CD14-positive monocyte (primary cell): ENCODE measurements around the gene MRPL36. TPM values are rescaled to one million over a fixed set of nuclear protein-coding genes. Genes with fewer than 3 reads are reported as not detected.

Experiments used
- DNase-seq, 3 donors: peaks; one replicate each; pipeline ENCODE4 v3.0.0-alpha.2; 2011 to 2022
- H2AFZ ChIP-seq: 2 replicates; pipeline ENCODE4 v1.6.0; 2012; ENCODE audit warnings: mild to moderate bottlenecking, low read depth, low read length, inconsistent platforms; ENCODE audit not compliant: insufficient read depth, poor library complexity, severe bottlenecking
- H3K27ac ChIP-seq, 2 donors: 1 replicate in 1 of 2; 2 replicates in 1 of 2; pipeline ENCODE4 v1.5.1; 2012 to 2013; ENCODE audit warnings: low read length in 2 of 2, control low read depth in 1 of 2, inconsistent platforms in 1 of 2, low read depth in 1 of 2, mild to moderate bottlenecking in 1 of 2
- H3K27me3 ChIP-seq, 2 donors: one replicate each; pipeline versions ENCODE4 v1.6.0 to v1.6.1; 2011 to 2013; ENCODE audit warnings: low read length in 2 of 2; ENCODE audit not compliant: control insufficient read depth in 2 of 2, insufficient read depth in 2 of 2
- H3K36me3 ChIP-seq, 2 donors: replicated peaks in 1 of 2; 1 replicate in 1 of 2; 2 replicates in 1 of 2; pipeline versions ENCODE4 v1.5.1 to v1.6.1; 2012 to 2013; ENCODE audit warnings: low read length in 2 of 2, control low read depth in 1 of 2, inconsistent platforms in 1 of 2, mild to moderate bottlenecking in 1 of 2; ENCODE audit not compliant: insufficient read depth in 2 of 2, control insufficient read depth in 1 of 2
- H3K4me1 ChIP-seq, 2 donors: 1 replicate in 1 of 2; 2 replicates in 1 of 2; pipeline versions ENCODE4 v1.5.1 to v1.6.1; 2012 to 2013; ENCODE audit warnings: low read length in 2 of 2, control low read depth in 1 of 2, inconsistent platforms in 1 of 2, mild to moderate bottlenecking in 1 of 2, moderate library complexity in 1 of 2; ENCODE audit not compliant: insufficient read depth in 2 of 2, control insufficient read depth in 1 of 2
- H3K4me2 ChIP-seq: replicated peaks from 2 replicates; pipeline ENCODE3; 2012; ENCODE audit warnings: low read length, moderate library complexity, mild to moderate bottlenecking; ENCODE audit not compliant: poor library complexity, severe bottlenecking; ENCODE audit errors: extremely low read depth
- H3K4me3 ChIP-seq, 3 experiments: fragments of 200-600 bp in 1 of 3; sonication (generic) in 1 of 3; replicated peaks in 1 of 3; 1 replicate in 2 of 3; 2 replicates in 1 of 3; pipeline ENCODE4 v1.5.1; 2011 to 2013; ENCODE audit warnings: low read length in 3 of 3, mild to moderate bottlenecking in 3 of 3, control low read depth in 2 of 3, low read depth in 2 of 3, inconsistent platforms in 1 of 3, moderate library complexity in 1 of 3
- H3K79me2 ChIP-seq: 2 replicates; pipeline ENCODE4 v1.6.0; 2012; ENCODE audit warnings: mild to moderate bottlenecking, control low read depth, inconsistent platforms, low read length, moderate library complexity; ENCODE audit not compliant: insufficient read depth
- H3K9ac ChIP-seq: 2 replicates; pipeline ENCODE4 v1.6.0; 2017; ENCODE audit warnings: low read length, mild to moderate bottlenecking; ENCODE audit not compliant: insufficient read depth, poor library complexity, severe bottlenecking
- H3K9me3 ChIP-seq, 2 donors: replicated peaks in 1 of 2; 1 replicate in 1 of 2; 2 replicates in 1 of 2; pipeline versions ENCODE4 v1.5.1 to v1.6.1; 2012 to 2013; ENCODE audit warnings: low read length in 2 of 2, control low read depth in 1 of 2; ENCODE audit not compliant: control insufficient read depth in 1 of 2, insufficient read depth in 1 of 2
- H4K20me1 ChIP-seq: 2 replicates; pipeline ENCODE4 v1.6.0; 2012; ENCODE audit warnings: mild to moderate bottlenecking, low read length, control low read depth, moderate library complexity; ENCODE audit not compliant: insufficient read depth
- H3K27ac Mint-ChIP-seq, 7 donors: one replicate each; pipeline ENCODE4 v1.8.0; 2020; ENCODE audit warnings: mild to moderate bottlenecking in 7 of 7, mixed read lengths in 7 of 7, moderate library complexity in 6 of 7, inconsistent platforms in 2 of 7
- H3K27me3 Mint-ChIP-seq, 3 donors: one replicate each; pipeline ENCODE4 v1.8.0; 2021 to 2022; ENCODE audit warnings: low read depth in 3 of 3, mild to moderate bottlenecking in 3 of 3, mixed read lengths in 3 of 3, moderate library complexity in 3 of 3, inconsistent platforms in 1 of 3
- H3K36me3 Mint-ChIP-seq, 2 donors: one replicate each; pipeline ENCODE4 v1.8.0; 2020; ENCODE audit warnings: mixed read lengths in 2 of 2, inconsistent platforms in 1 of 2, mild to moderate bottlenecking in 1 of 2
- H3K4me1 Mint-ChIP-seq: one replicate; pipeline ENCODE4 v1.8.0; 2020; ENCODE audit warnings: mild to moderate bottlenecking, mixed read lengths
- H3K4me3 Mint-ChIP-seq, 2 donors: one replicate each; pipeline ENCODE4 v1.8.0; 2020; ENCODE audit warnings: mild to moderate bottlenecking in 2 of 2, mixed read lengths in 2 of 2, moderate library complexity in 1 of 2
- H3K9me3 Mint-ChIP-seq, 7 donors: one replicate each; pipeline ENCODE4 v1.8.0; 2020 to 2022; ENCODE audit warnings: mixed read lengths in 7 of 7, mild to moderate bottlenecking in 6 of 7, moderate library complexity in 6 of 7, inconsistent platforms in 2 of 7
- CTCF ChIP-seq: fragments of 200-600 bp; IDR thresholded peaks from one replicate; pipeline ENCODE4 v1.8.0; 2022; ENCODE audit warnings: antibody characterized with exemption, mild to moderate bottlenecking
- WGBS: methylation state at CpG from one replicate; pipeline ENCODE4 v1.1.5; 2013; ENCODE audit warnings: missing lambda C conversion rate; ENCODE audit not compliant: insufficient coverage; 5-methylcytosine and 5-hydroxymethylcytosine counted together
- intact Hi-C, 2 donors: fragments of 100-400 bp; cut with micrococcal nuclease; formaldehyde crosslinking; loops; one replicate each; pipeline versions ENCODE4 v1.15.0 to v1.15.1; 2023
- polyA plus RNA-seq, 3 donors: library from polyadenylated mRNA; depleted of rRNA in 1 of 3; unstranded in 2 of 3; stranded (reverse) in 1 of 3; fragments of 300-500 nt in 2 of 3; fragments of >200 nt in 1 of 3; fragmentation: Illumina TruSeq in 2 of 3; gene quantifications; 1 replicate in 2 of 3; 2 replicates in 1 of 3; pipeline ENCODE4 v1.2.3, GENCODE V29; 2012 to 2021

MRPL36 gene
- polyA plus RNA-seq, 3 donors: 17.9 to 81.7 (median 65.9) TPM

- no peak overlapping the region for H3K27ac Mint-ChIP-seq
These were observed 22.8 kb downstream of the MRPL36 start for GRCh38 chr5:1776831-1777230.

GRCh38 chr5:1772634-1773033, 27.0 kb downstream of the MRPL36 start:
- no peaks in the 10 kb centered on the region for H3K9me3 ChIP-seq
- no peaks in the 10 kb centered on the region for H3K36me3 Mint-ChIP-seq
- no peak for TF ChIP-seq CTCF
- no peak overlapping the region for H3K4me3 Mint-ChIP-seq
- H3K27ac Mint-ChIP-seq: no peak overlapping the region
- H3K36me3 ChIP-seq: no peaks in the 10 kb centered on the region
- intact Hi-C loops: no loop called here
- H3K27me3 ChIP-seq: no peaks in the 10 kb centered on the region
- WGBS: 18% methylated on average over 4 of the region's 5 CpGs
- H3K4me1 ChIP-seq: no peaks in the 10 kb centered on the region
- DNase-seq: no peak
- no peak overlapping the region for H3K27ac ChIP-seq
- no peaks in the 10 kb centered on the region for H3K79me2 ChIP-seq
- H3K9me3 Mint-ChIP-seq: peaks cover 0 to 3% (median 0%) of the 10 kb centered on the region in 7 donors
- peaks cover 11 to 17% (median 15%) of the 10 kb centered on the region in 3 donors for H3K27me3 Mint-ChIP-seq
- no peak overlapping the region for H3K9ac ChIP-seq
- H2AFZ ChIP-seq: no peak overlapping the region
- no peak overlapping the region for H3K4me3 ChIP-seq
- H4K20me1 ChIP-seq: no peaks in the 10 kb centered on the region
- H3K4me2 ChIP-seq: no peak overlapping the region
- H3K4me1 Mint-ChIP-seq: no peaks in the 10 kb centered on the region

More at GRCh38 chr5:1776831-1777230, 22.8 kb downstream of the MRPL36 start:
- no peak for TF ChIP-seq CTCF
- Mint-ChIP-seq H3K4me1 (no peaks in the 10 kb centered on the region), H3K4me3 (no peak overlapping the region), H3K36me3 (no peaks in the 10 kb centered on the region), H3K9me3 (peaks cover 0 to 3% (median 0%) of the 10 kb centered on the region in 7 donors), H3K27me3 (peaks cover 12 to 15% (median 12%) of the 10 kb centered on the region in 3 donors)
- Histone ChIP-seq H3K27me3 (no peaks in the 10 kb centered on the region), H3K4me1 (no peaks in the 10 kb centered on the region), H2AFZ (no peak overlapping the region), H3K4me2 (no peak overlapping the region), H3K79me2 (no peaks in the 10 kb centered on the region), H3K27ac (no peak overlapping the region), H4K20me1 (no peaks in the 10 kb centered on the region), H3K4me3 (no peak overlapping the region), H3K36me3 (no peaks in the 10 kb centered on the region), H3K9me3 (no peaks in the 10 kb centered on the region), H3K9ac (no peak overlapping the region)
- intact Hi-C loops: no loop called here
- DNase-seq: no peak
- WGBS: 92% methylated on average over 5 of the region's 6 CpGs
